GM23248 (cell line): ENCODE results near the gene NXF1.

Source experiments
- EZH2 ChIP-seq: fragments of 200-600 bp; sonication (generic); IDR thresholded peaks from 2 replicates; pipeline ENCODE4 v1.6.1; 2018; ENCODE audit warnings: antibody characterized with exemption, mild to moderate bottlenecking; ENCODE audit not compliant: insufficient read depth, poor library complexity, severe bottlenecking
- EZH2phosphoT487 ChIP-seq: fragments of 200-600 bp; sonication (generic); IDR thresholded peaks from 2 replicates; pipeline ENCODE4 v1.6.1; 2018; ENCODE audit warnings: antibody characterized with exemption, moderate library complexity, mild to moderate bottlenecking, low read depth; ENCODE audit not compliant: insufficient read depth

- TF ChIP-seq EZH2: no peak
- TF ChIP-seq EZH2phosphoT487: no peak
These were observed 11.9 kb upstream of the NXF1 start for GRCh38 chr11:62817129-62817528.
